ENCODE data around the gene DNAJC24.

DNAJC24 gene

DNA sequence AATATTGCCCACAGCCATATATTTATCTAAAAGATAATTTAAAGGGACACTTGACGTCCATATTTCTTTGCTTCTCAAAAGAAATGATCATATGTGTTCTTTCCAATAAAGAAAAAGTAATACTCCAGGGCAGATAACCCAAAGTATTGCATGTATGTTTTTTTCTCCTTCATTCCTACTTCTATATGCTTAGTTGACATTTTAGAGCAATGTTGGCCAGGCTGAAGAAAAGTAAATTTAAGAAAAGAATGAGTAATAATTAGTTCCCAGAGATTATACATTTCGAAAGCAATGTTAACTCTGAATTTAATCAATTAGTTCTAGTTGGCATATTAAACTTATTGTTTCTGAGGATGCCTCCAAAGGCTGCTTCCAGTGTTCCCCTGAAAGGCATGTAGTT, 48.2 kb downstream of the DNAJC24 start:
- no peaks in the 10 kb centered on the region for H3K4me1 Mint-ChIP-seq
- TF ChIP-seq CTCF (IDR thresholded peaks at IDR 0.05; ENCODE audit: unreplicated experiment in 3 of 3), result no peak
- no peak overlapping the region for H3K4me3 Mint-ChIP-seq
- no peaks in the 10 kb centered on the region for H3K9me3 Mint-ChIP-seq
- peaks cover 4% of the 10 kb centered on the region for H3K36me3 Mint-ChIP-seq (ENCODE audit: low read depth)
- H3K27me3 Mint-ChIP-seq (ENCODE audit: low read depth), result no peaks in the 10 kb centered on the region
- no peak overlapping the region for H3K27ac Mint-ChIP-seq

DNA sequence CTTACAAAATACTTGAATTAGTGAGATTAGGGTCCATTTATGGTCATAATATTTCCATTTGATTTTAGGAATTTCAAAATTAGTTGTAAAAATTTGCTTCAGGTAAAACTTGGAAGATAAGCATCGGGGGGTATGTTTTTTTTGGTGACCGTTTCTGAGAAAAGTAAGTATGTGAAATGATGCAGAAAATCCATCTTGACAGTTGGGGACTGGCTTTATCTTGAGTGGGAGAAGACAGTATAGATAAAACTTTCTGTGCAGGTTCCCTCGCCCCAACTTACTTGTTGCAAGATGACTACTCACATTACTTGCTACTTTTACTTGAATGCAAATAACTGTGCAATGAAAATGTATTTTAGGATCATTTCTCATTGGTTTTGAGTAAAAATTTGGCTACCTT, 49.5 kb downstream of the DNAJC24 start:
- H3K27me3 Mint-ChIP-seq (ENCODE audit: low read depth), result no peaks in the 10 kb centered on the region
- H3K4me1 Mint-ChIP-seq, result no peaks in the 10 kb centered on the region
- peaks cover 4% of the 10 kb centered on the region for H3K36me3 Mint-ChIP-seq (ENCODE audit: low read depth)
- no peaks in the 10 kb centered on the region for H3K9me3 Mint-ChIP-seq
- H3K4me3 Mint-ChIP-seq, result no peak overlapping the region
- H3K27ac Mint-ChIP-seq, result no peak overlapping the region
- TF ChIP-seq CTCF (IDR thresholded peaks at IDR 0.05; ENCODE audit: unreplicated experiment in 3 of 3), result no peak

DNA sequence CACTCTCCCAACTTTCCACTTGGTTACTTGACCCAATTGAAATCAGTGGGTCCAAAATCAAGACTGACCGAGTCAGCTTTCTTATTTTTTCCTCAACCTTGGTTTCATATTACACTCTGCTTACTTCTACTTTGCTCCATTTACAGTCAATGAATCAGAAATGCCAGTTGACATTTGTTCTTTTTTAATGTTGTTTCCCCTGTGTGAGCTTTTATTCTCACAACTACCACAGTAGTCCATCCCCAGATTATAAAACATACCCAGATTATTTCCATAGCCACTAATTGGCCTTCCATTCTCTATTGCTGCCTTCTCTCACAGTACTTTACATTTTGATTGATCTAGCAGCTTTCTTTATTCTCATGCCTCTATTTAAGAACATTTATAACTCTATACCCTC, 50.0 kb downstream of the DNAJC24 start:
- Mint-ChIP-seq H3K36me3 (ENCODE audit: low read depth) (peaks cover 4% of the 10 kb centered on the region), H3K9me3 (no peaks in the 10 kb centered on the region), H3K4me1 (no peaks in the 10 kb centered on the region), H3K4me3 (no peak overlapping the region), H3K27ac (no peak overlapping the region), H3K27me3 (ENCODE audit: low read depth) (no peaks in the 10 kb centered on the region)
- no peak for TF ChIP-seq CTCF (IDR thresholded peaks at IDR 0.05; ENCODE audit: unreplicated experiment in 3 of 3)

DNA sequence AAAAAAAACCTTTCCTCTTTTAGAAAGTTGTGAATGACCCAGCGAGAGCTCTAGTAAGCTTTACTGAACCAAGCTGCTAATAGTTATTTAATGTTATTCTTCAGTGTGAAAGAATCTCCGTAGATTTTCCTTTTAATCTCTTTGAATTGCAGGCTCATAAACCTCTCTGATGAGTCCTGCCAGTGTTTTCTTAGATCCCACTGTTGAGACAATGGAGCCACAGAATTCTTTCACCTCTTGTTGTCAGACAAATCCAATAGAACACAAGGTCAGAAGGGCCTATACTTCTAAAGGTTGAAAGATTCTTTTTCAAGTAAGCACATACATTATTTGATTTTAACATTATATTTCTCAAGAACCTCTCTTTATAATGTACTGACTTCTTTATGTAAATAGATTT, 52.2 kb downstream of the DNAJC24 start:
- H3K4me1 Mint-ChIP-seq, result no peaks in the 10 kb centered on the region
- no peak overlapping the region for H3K4me3 Mint-ChIP-seq
- TF ChIP-seq CTCF (IDR thresholded peaks at IDR 0.05; ENCODE audit: unreplicated experiment in 3 of 3), result no peak
- no peaks in the 10 kb centered on the region for H3K9me3 Mint-ChIP-seq
- H3K36me3 Mint-ChIP-seq (ENCODE audit: low read depth), result no peaks in the 10 kb centered on the region
- H3K27ac Mint-ChIP-seq, result no peak overlapping the region
- no peaks in the 10 kb centered on the region for H3K27me3 Mint-ChIP-seq (ENCODE audit: low read depth)

GRCh38 chr11:31422703-31423102, 53.0 kb downstream of the DNAJC24 start:
- no peaks in the 10 kb centered on the region for H3K27me3 Mint-ChIP-seq (ENCODE audit: low read depth)
- H3K4me3 Mint-ChIP-seq, result no peak overlapping the region
- no peaks in the 10 kb centered on the region for H3K4me1 Mint-ChIP-seq
- H3K9me3 Mint-ChIP-seq, result no peaks in the 10 kb centered on the region
- H3K36me3 Mint-ChIP-seq (ENCODE audit: low read depth), result no peaks in the 10 kb centered on the region
- H3K27ac Mint-ChIP-seq, result no peak overlapping the region
- TF ChIP-seq CTCF (IDR thresholded peaks at IDR 0.05; ENCODE audit: unreplicated experiment in 3 of 3), result no peak

DNA sequence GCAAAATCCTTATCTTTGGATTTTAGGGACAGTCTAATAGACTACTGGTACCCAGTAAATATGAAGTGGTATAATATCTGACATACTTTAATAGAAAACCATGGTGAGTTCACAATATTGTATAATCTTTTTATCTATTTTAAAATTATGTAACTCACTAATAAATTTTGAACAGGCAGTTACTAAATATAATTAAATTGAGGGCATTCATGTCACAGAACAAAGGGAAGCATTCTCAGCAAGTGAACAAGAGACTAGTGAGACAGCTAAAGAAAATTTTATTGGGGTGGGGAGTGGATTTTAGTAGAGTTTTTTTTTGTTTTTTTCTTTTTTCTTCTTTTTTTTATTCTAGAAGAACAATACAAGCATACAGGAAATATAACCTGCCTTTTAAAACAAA, 55.0 kb downstream of the DNAJC24 start:
- peaks cover 10% of the 10 kb centered on the region for H3K36me3 Mint-ChIP-seq (ENCODE audit: low read depth)

More for the DNA sequence above, 55.0 kb downstream of the DNAJC24 start:
- Mint-ChIP-seq H3K27me3 (ENCODE audit: low read depth) (no peaks in the 10 kb centered on the region), H3K4me1 (no peaks in the 10 kb centered on the region), H3K27ac (no peak overlapping the region), H3K4me3 (no peak overlapping the region), H3K9me3 (no peaks in the 10 kb centered on the region)
- TF ChIP-seq CTCF (IDR thresholded peaks at IDR 0.05; ENCODE audit: unreplicated experiment in 3 of 3), result no peak

All from nephron (organoid).